Measurements from ENCODE around the gene VSTM2L.

DNA sequence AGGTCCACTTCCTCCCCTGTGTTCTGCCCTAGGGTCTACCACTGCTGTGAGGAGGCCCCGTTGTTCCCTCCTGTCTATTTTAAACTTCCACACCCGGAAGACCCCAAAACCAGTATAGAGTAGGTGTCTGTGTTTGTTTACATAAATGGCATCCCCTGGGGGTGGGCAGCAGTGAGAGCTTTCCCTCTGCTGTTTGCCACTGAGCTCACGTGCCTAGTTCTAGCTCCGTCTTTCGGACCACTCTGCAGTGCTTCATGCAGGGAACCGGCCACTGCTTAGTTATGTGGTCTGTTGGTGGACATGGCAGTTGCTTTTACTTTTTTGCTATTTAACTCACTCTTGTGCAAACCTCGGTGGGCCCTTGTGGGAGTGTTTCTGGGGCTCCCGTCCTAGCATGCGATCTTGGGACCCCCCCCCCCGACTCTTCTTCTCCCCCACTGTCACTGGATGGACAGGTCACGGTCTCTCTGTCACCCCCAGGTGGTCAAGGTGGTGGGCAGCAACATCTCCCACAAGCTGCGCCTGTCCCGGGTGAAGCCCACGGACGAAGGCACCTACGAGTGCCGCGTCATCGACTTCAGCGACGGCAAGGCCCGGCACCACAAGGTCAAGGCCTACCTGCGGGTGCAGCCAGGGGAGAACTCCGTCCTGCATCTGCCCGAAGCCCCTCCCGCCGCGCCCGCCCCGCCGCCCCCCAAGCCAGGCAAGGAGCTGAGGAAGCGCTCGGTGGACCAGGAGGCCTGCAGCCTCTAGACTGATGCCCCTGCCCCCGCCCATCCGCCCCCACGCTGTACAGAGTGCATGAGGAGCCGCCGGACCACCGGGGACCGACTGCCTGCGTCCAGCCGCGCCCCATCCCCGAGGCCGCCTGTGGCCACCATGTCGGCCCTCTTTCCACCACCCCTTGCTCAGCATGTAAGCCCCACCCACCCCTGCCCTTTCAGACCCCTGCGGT lies 40.9 kb downstream of the VSTM2L start:
- TF ChIP-seq, protein P1, sequence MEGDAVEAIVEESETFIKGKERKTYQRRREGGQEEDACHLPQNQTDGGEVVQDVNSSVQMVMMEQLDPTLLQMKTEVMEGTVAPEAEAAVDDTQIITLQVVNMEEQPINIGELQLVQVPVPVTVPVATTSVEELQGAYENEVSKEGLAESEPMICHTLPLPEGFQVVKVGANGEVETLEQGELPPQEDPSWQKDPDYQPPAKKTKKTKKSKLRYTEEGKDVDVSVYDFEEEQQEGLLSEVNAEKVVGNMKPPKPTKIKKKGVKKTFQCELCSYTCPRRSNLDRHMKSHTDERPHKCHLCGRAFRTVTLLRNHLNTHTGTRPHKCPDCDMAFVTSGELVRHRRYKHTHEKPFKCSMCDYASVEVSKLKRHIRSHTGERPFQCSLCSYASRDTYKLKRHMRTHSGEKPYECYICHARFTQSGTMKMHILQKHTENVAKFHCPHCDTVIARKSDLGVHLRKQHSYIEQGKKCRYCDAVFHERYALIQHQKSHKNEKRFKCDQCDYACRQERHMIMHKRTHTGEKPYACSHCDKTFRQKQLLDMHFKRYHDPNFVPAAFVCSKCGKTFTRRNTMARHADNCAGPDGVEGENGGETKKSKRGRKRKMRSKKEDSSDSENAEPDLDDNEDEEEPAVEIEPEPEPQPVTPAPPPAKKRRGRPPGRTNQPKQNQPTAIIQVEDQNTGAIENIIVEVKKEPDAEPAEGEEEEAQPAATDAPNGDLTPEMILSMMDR (IDR thresholded peaks at IDR 0.05), result no peak
- no peak for TF ChIP-seq POLR2A (IDR thresholded peaks at IDR 0.05; ENCODE audit: low read depth)
- TF ChIP-seq POLR2AphosphoS5 (IDR thresholded peaks at IDR 0.05), result no peak
